Measurements from ENCODE around the gene METTL3. TPM values are rescaled to one million over a fixed set of nuclear protein-coding genes. Genes with fewer than 3 reads are reported as not detected.

Gene METTL3
- total and polyA plus RNA-seq, 2 of the 13 experiments (the other 11 are each of a cell fraction or from before 2014, with no cell fraction given): 123 to 130 TPM

GRCh38 chr14:21498540-21499526 is 12.3 kb downstream of the METTL3 start (continued):
- TF ChIP-seq SMC3 (IDR thresholded peaks at IDR 0.05; ENCODE audit: low read length) (peak; percentile 92), SIN3A (IDR thresholded peaks at IDR 0.05; ENCODE audit: borderline replicate concordance, low read depth, low read length) (no peak), ZNF160 (CRISPR knock-in tag; IDR thresholded peaks at IDR 0.05) (no peak), PAWR (CRISPR knock-in tag; IDR thresholded peaks at IDR 0.05; ENCODE audit: borderline replicate concordance) (no peak), ZNF317 (CRISPR knock-in tag; IDR thresholded peaks at IDR 0.05) (no peak), PLRG1 (conservative IDR thresholded peaks at IDR 0.05) (no peak), SYNCRIP (IDR thresholded peaks at IDR 0.05; ENCODE audit: insufficient read depth, low read depth, low read length) (no peak), GABPA (IDR thresholded peaks at IDR 0.05; ENCODE audit: low read depth, low read length) (no peak), GABPA (CRISPR knock-in tag; IDR thresholded peaks at IDR 0.05; ENCODE audit: low read depth) (0 out of 2 replicates have a peak, but pooled peaks have one; percentile 11), ZNF256 (CRISPR knock-in tag; conservative IDR thresholded peaks at IDR 0.05) (no peak), POLR2A (IDR thresholded peaks at IDR 0.05; ENCODE audit: insufficient read depth in 1 of 2, low read depth in 2 of 2, low read length in 2 of 2) (0 out of 4 replicates have a peak, but pooled peaks of 1 of the 2 experiments have one; percentile 18), SNAPC2 (CRISPR knock-in tag; IDR thresholded peaks at IDR 0.05) (no peak), WIZ (CRISPR knock-in tag; IDR thresholded peaks at IDR 0.05) (no peak), HNRNPH1 (optimal IDR thresholded peaks at IDR 0.05; ENCODE audit: low read depth, low read length) (no peak), ZGPAT (CRISPR knock-in tag; IDR thresholded peaks at IDR 0.05) (0 out of 2 replicates have a peak, but pooled peaks have one; percentile 15), RBM22 (optimal IDR thresholded peaks at IDR 0.05; ENCODE audit: low read length) (peak; percentile 23), ZNF724P (CRISPR knock-in tag; IDR thresholded peaks at IDR 0.05; ENCODE audit: borderline replicate concordance) (no peak)
